ENCODE data around the gene SREK1. TPM values are rescaled to one million over a fixed set of nuclear protein-coding genes. Genes with fewer than 3 reads are reported as not detected.

SREK1 gene
- total RNA-seq, 1 experiment from 2014 or later, result 180 TPM

GRCh38 chr5:66193419-66193818, 49.3 kb downstream of the SREK1 start:
- no peak overlapping the region for H2AFZ ChIP-seq (ENCODE audit: low read length)
- peaks cover 8% of the 10 kb centered on the region for H3K4me1 ChIP-seq (ENCODE audit: low read length)
- H3K27me3 ChIP-seq (ENCODE audit: low read length), result no peaks in the 10 kb centered on the region
- H3K9ac ChIP-seq (ENCODE audit: low read length), result no peak overlapping the region
- H3K9me2 ChIP-seq (replicated peaks; ENCODE audit: insufficient read depth, low read length), result no peaks in the 10 kb centered on the region
- no peaks in the 10 kb centered on the region for H3K9me3 ChIP-seq (ENCODE audit: low read length)
- no peak overlapping the region for H3K4me2 ChIP-seq (ENCODE audit: low read depth, low read length, poor library complexity, severe bottlenecking)
- DNase-seq, result no peak
- H4K20me1 ChIP-seq (ENCODE audit: insufficient read depth, low read depth, low read length), result no peaks in the 10 kb centered on the region
- H3K36me3 ChIP-seq (ENCODE audit: insufficient read depth, low read length), result peaks cover 3% of the 10 kb centered on the region; the same call in 1 of the 2 replicates
- H3K27ac ChIP-seq (ENCODE audit: low read length), result no peak overlapping the region
- H3K4me3 ChIP-seq (ENCODE audit: low read length), result no peak overlapping the region
- H3K79me2 ChIP-seq (ENCODE audit: low read length), result 0 out of 2 replicates have a peak, but pooled peaks cover 4% of the 10 kb centered on the region

DNA sequence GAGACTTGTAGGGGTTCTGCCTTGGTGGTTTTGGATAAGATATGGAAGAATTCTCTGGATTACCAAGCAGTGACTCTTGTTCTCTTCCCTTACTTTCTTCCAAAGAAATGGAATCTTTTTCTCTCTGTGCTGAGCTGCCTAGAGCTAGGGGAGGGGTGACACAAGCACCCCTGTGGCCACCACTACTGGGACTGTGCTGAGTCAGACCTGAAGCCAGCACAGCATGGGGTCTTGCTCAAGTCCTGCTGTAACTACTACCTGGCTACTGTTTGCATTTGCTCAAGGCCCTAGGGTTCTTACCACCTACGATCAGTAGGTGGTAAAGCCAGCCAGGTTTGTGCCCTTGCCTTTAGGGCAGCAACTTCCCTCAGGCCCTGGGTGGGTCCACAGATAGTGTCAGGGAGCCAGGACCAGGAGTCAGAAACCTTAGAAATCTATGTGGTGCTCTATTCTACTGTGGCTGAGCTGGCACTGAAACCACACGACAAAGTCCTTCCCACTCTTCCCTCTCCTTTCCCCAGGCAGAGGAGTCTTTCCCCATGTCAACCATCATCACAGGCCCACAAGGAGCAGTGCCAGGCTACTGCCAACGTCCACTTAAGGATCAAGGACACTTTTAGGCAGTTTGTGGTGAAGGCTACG, 53.8 kb downstream of the SREK1 start:
- Histone ChIP-seq H3K36me3 (ENCODE audit: insufficient read depth, low read length) (peaks cover 3% of the 10 kb centered on the region; the same call in 1 of the 2 replicates), H3K4me1 (ENCODE audit: low read length) (peaks cover 8% of the 10 kb centered on the region), H3K27ac (ENCODE audit: low read length) (no peak overlapping the region), H3K4me2 (ENCODE audit: low read depth, low read length, poor library complexity, severe bottlenecking) (no peak overlapping the region), H3K27me3 (ENCODE audit: low read length) (no peaks in the 10 kb centered on the region), H3K9me3 (ENCODE audit: low read length) (no peaks in the 10 kb centered on the region), H3K9ac (ENCODE audit: low read length) (no peak overlapping the region), H3K9me2 (replicated peaks; ENCODE audit: insufficient read depth, low read length) (no peaks in the 10 kb centered on the region), H3K4me3 (ENCODE audit: low read length) (no peak overlapping the region), H4K20me1 (ENCODE audit: insufficient read depth, low read depth, low read length) (no peaks in the 10 kb centered on the region), H2AFZ (ENCODE audit: low read length) (no peak overlapping the region), H3K79me2 (ENCODE audit: low read length) (0 out of 2 replicates have a peak, but pooled peaks cover 4% of the 10 kb centered on the region)
- DNase-seq, result no peak

DNA sequence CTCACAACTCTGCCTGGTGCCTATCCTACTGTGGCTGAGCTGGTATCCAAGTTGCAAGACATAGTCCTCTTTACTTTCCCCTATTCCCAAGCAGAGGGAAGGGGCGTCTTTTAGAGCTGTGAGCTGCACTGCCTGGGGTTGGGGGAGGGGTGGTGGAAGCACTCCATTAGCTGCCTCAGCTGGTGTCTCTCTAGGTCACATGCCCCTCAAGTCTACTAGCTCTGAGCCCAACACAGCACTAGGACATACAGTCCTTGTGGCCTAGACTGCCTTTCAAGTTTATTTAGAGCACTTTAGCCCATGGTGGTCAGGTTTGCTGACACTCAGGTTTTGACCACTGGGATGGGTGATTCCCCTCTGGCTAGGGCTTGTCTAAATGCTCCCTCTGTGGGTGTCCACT, 54.7 kb downstream of the SREK1 start:
- no peak overlapping the region for H3K4me2 ChIP-seq (ENCODE audit: low read depth, low read length, poor library complexity, severe bottlenecking)
- H3K36me3 ChIP-seq (ENCODE audit: insufficient read depth, low read length), result peaks cover 3% of the 10 kb centered on the region; the same call in 1 of the 2 replicates
- H3K9ac ChIP-seq (ENCODE audit: low read length), result no peak overlapping the region
- H3K9me3 ChIP-seq (ENCODE audit: low read length), result no peaks in the 10 kb centered on the region
- H3K27ac ChIP-seq (ENCODE audit: low read length), result no peak overlapping the region
- no peak overlapping the region for H3K4me3 ChIP-seq (ENCODE audit: low read length)
- no peak overlapping the region for H2AFZ ChIP-seq (ENCODE audit: low read length)
- 0 out of 2 replicates have a peak, but pooled peaks cover 4% of the 10 kb centered on the region for H3K79me2 ChIP-seq (ENCODE audit: low read length)
- H3K4me1 ChIP-seq (ENCODE audit: low read length), result peaks cover under 1% of the 10 kb centered on the region
- no peak for DNase-seq
- no peaks in the 10 kb centered on the region for H4K20me1 ChIP-seq (ENCODE audit: insufficient read depth, low read depth, low read length)
- no peaks in the 10 kb centered on the region for H3K27me3 ChIP-seq (ENCODE audit: low read length)
- H3K9me2 ChIP-seq (replicated peaks; ENCODE audit: insufficient read depth, low read length), result no peaks in the 10 kb centered on the region

- Histone ChIP-seq H3K4me2 (ENCODE audit: low read depth, low read length, poor library complexity, severe bottlenecking) (no peak overlapping the region), H3K27me3 (ENCODE audit: low read length) (no peaks in the 10 kb centered on the region), H3K79me2 (ENCODE audit: low read length) (no peaks in the 10 kb centered on the region), H3K4me3 (ENCODE audit: low read length) (no peak overlapping the region), H3K4me1 (ENCODE audit: low read length) (no peaks in the 10 kb centered on the region), H3K9ac (ENCODE audit: low read length) (no peak overlapping the region), H4K20me1 (ENCODE audit: insufficient read depth, low read depth, low read length) (no peaks in the 10 kb centered on the region), H3K36me3 (ENCODE audit: insufficient read depth, low read length) (peaks cover 2% of the 10 kb centered on the region; the same call in 1 of the 2 replicates), H2AFZ (ENCODE audit: low read length) (no peak overlapping the region), H3K27ac (ENCODE audit: low read length) (no peak overlapping the region), H3K9me3 (ENCODE audit: low read length) (no peaks in the 10 kb centered on the region), H3K9me2 (replicated peaks; ENCODE audit: insufficient read depth, low read length) (no peaks in the 10 kb centered on the region)
- DNase-seq, result no peak
Observed at GRCh38 chr5:66203531-66203930, 59.4 kb downstream of the SREK1 start.

DNA sequence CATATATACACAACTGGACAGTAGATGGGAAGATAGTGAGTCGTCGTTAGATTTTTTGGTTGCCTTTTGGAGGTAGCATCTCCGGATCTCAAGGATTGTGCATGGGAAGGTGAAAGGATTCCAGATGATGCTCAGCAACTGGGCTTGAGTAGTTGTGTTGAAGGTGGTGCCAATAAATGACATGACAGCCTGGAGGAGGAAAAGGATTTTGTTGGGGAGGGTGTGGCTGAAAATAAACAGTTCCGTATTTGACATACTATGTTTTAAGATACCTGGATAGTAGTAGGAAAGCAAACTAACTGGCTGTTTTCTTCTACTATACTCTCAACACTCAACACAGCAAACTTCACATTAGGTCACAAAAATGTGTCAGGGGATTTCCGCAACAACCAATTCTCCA, 62.4 kb downstream of the SREK1 start:
- no peak overlapping the region for H3K4me3 ChIP-seq (ENCODE audit: low read length)
- no peaks in the 10 kb centered on the region for H3K4me1 ChIP-seq (ENCODE audit: low read length)
- no peak for DNase-seq
- no peak overlapping the region for H3K9ac ChIP-seq (ENCODE audit: low read length)
- H3K9me2 ChIP-seq (replicated peaks; ENCODE audit: insufficient read depth, low read length), result no peaks in the 10 kb centered on the region
- H3K36me3 ChIP-seq (ENCODE audit: insufficient read depth, low read length), result peaks cover 2% of the 10 kb centered on the region; the same call in 1 of the 2 replicates
- no peak overlapping the region for H3K27ac ChIP-seq (ENCODE audit: low read length)
- no peak overlapping the region for H3K4me2 ChIP-seq (ENCODE audit: low read depth, low read length, poor library complexity, severe bottlenecking)
- H3K79me2 ChIP-seq (ENCODE audit: low read length), result no peaks in the 10 kb centered on the region
- no peaks in the 10 kb centered on the region for H3K27me3 ChIP-seq (ENCODE audit: low read length)
- H2AFZ ChIP-seq (ENCODE audit: low read length), result no peak overlapping the region
- H4K20me1 ChIP-seq (ENCODE audit: insufficient read depth, low read depth, low read length), result no peaks in the 10 kb centered on the region
- H3K9me3 ChIP-seq (ENCODE audit: low read length), result no peaks in the 10 kb centered on the region

DNA sequence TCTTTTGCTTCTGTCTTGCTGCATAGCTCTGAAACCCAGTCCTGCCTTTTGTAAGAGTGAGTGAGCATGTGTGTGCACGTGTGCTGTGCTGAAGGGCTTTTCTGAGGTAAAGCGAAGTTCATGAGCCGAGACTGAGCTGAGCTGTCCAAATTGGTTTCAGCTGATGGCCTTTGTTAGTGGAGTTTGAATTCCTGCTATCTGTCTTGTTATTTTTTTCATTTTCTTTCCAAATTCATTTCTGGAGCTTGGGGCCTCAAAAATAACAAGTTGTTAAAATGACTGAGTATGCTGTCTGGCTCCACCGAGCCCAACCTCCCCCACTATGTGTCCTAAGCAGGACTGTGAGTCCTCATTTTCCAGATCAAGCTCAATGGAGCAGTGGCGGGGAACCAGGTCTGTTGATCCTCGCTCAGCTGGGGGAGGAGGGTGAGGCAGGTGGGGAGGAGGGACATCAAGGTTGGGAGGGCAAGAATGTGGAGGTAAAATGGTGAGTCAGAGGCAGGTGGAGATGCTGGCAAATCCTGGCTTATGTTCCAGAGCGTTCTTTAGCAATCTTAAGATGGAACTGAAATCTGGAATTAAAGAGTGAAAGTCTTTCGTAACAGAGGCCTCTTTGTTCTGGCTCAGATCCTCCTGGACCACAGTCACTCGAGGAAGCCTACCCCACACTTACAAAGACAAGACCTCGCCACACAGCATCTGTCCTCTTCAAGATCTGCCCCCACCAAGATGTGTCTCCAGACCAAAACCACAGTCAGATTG, 63.9 kb downstream of the SREK1 start:
- Histone ChIP-seq H3K27me3 (ENCODE audit: low read length) (no peaks in the 10 kb centered on the region), H3K9me2 (replicated peaks; ENCODE audit: insufficient read depth, low read length) (no peaks in the 10 kb centered on the region), H3K4me3 (ENCODE audit: low read length) (no peak overlapping the region), H3K79me2 (ENCODE audit: low read length) (no peaks in the 10 kb centered on the region), H3K4me1 (ENCODE audit: low read length) (no peaks in the 10 kb centered on the region), H3K4me2 (ENCODE audit: low read depth, low read length, poor library complexity, severe bottlenecking) (no peak overlapping the region), H3K36me3 (ENCODE audit: insufficient read depth, low read length) (peaks cover 2% of the 10 kb centered on the region; the same call in 1 of the 2 replicates), H3K9ac (ENCODE audit: low read length) (no peak overlapping the region), H3K9me3 (ENCODE audit: low read length) (no peaks in the 10 kb centered on the region), H4K20me1 (ENCODE audit: insufficient read depth, low read depth, low read length) (no peaks in the 10 kb centered on the region), H3K27ac (ENCODE audit: low read length) (no peak overlapping the region), H2AFZ (ENCODE audit: low read length) (no peak overlapping the region)
- no peak for DNase-seq

- H3K4me3 ChIP-seq (ENCODE audit: low read length), result no peak overlapping the region
- H3K4me2 ChIP-seq (ENCODE audit: low read depth, low read length, poor library complexity, severe bottlenecking), result no peak overlapping the region
- H4K20me1 ChIP-seq (ENCODE audit: insufficient read depth, low read depth, low read length), result no peaks in the 10 kb centered on the region
- no peaks in the 10 kb centered on the region for H3K9me3 ChIP-seq (ENCODE audit: low read length)
- H3K36me3 ChIP-seq (ENCODE audit: insufficient read depth, low read length), result peaks cover 2% of the 10 kb centered on the region; the same call in 1 of the 2 replicates
- no peak overlapping the region for H2AFZ ChIP-seq (ENCODE audit: low read length)
- no peak overlapping the region for H3K27ac ChIP-seq (ENCODE audit: low read length)
- no peaks in the 10 kb centered on the region for H3K79me2 ChIP-seq (ENCODE audit: low read length)
- no peak overlapping the region for H3K9ac ChIP-seq (ENCODE audit: low read length)
- H3K27me3 ChIP-seq (ENCODE audit: low read length), result no peaks in the 10 kb centered on the region
- H3K9me2 ChIP-seq (replicated peaks; ENCODE audit: insufficient read depth, low read length), result no peaks in the 10 kb centered on the region
- DNase-seq, result no peak
- no peaks in the 10 kb centered on the region for H3K4me1 ChIP-seq (ENCODE audit: low read length)
Observed at GRCh38 chr5:66209350-66209749, 65.2 kb downstream of the SREK1 start.

DNA sequence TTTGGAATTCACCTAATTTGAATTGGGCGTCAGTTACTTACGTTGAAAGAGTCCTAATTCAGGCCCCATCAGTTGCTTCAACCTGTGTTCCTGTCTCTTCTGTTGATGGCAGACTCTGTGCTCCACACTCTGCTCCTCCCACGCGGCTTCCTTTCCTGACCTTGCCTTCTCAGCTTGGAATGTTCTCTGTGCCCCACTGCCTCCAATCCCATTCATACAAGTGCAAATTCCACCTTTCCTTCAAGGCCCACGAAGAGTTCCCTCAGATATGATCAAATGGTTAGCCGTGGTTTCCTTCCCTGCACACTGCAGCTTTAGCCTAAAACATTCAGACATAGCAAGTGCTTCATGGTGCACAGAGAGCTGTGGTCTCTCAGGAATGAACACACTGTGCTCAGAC, 65.7 kb downstream of the SREK1 start:
- H3K4me2 ChIP-seq (ENCODE audit: low read depth, low read length, poor library complexity, severe bottlenecking), result no peak overlapping the region

More for the DNA sequence above, 65.7 kb downstream of the SREK1 start:
- Histone ChIP-seq H2AFZ (ENCODE audit: low read length) (no peak overlapping the region), H3K9ac (ENCODE audit: low read length) (no peak overlapping the region), H3K27ac (ENCODE audit: low read length) (no peak overlapping the region), H3K9me3 (ENCODE audit: low read length) (no peaks in the 10 kb centered on the region), H3K79me2 (ENCODE audit: low read length) (no peaks in the 10 kb centered on the region), H3K4me3 (ENCODE audit: low read length) (no peak overlapping the region), H4K20me1 (ENCODE audit: insufficient read depth, low read depth, low read length) (no peaks in the 10 kb centered on the region), H3K36me3 (ENCODE audit: insufficient read depth, low read length) (peaks cover 2% of the 10 kb centered on the region; the same call in 1 of the 2 replicates), H3K9me2 (replicated peaks; ENCODE audit: insufficient read depth, low read length) (no peaks in the 10 kb centered on the region), H3K4me1 (ENCODE audit: low read length) (no peaks in the 10 kb centered on the region), H3K27me3 (ENCODE audit: low read length) (no peaks in the 10 kb centered on the region)
- DNase-seq, result no peak
